ENCODE measurements around the gene CDC7.

CDC7 gene

GRCh38 chr1:91552091-91552490 lies 51.4 kb downstream of the CDC7 start:
- H3K4me1 ChIP-seq (ENCODE audit: low read length) = no peaks in the 10 kb centered on the region
- H3K4me2 ChIP-seq (ENCODE audit: low read depth, low read length) = no peak overlapping the region
- no peak for TF ChIP-seq EZH2phosphoT487 (IDR thresholded peaks at IDR 0.05; ENCODE audit: low read length)
- no peak for TF ChIP-seq EZH2 (optimal IDR thresholded peaks at IDR 0.05; ENCODE audit: low read depth, low read length)
- no peak for TF ChIP-seq CTCF (IDR thresholded peaks at IDR 0.05; ENCODE audit: low read length)
- H3K27me3 ChIP-seq (replicated peaks; ENCODE audit: insufficient read depth, low read length) = no peaks in the 10 kb centered on the region
- H3K36me3 ChIP-seq (replicated peaks; ENCODE audit: insufficient read depth, low read length) = no peaks in the 10 kb centered on the region
- H3F3A ChIP-seq (ENCODE audit: insufficient read depth, low read length) = no peaks in the 10 kb centered on the region
- H3K27ac ChIP-seq (ENCODE audit: low read length) = no peak overlapping the region
- H2AFZ ChIP-seq (ENCODE audit: low read length) = no peak overlapping the region
- no peaks in the 10 kb centered on the region for H4K20me1 ChIP-seq (ENCODE audit: insufficient read depth, low read length)
- no peaks in the 10 kb centered on the region for H3K9me2 ChIP-seq (replicated peaks; ENCODE audit: insufficient read depth, low read length)
- H3K9ac ChIP-seq (ENCODE audit: low read length) = no peak overlapping the region
- no peaks in the 10 kb centered on the region for H3K9me3 ChIP-seq (replicated peaks; ENCODE audit: insufficient read depth, low read length)
- no peaks in the 10 kb centered on the region for H3K79me2 ChIP-seq (ENCODE audit: low read length)
- no peak overlapping the region for H3K4me3 ChIP-seq (ENCODE audit: low read length)
- no peak for DNase-seq

- Histone ChIP-seq H3K4me1 (ENCODE audit: low read length) (no peaks in the 10 kb centered on the region), H3K9me3 (replicated peaks; ENCODE audit: insufficient read depth, low read length) (no peaks in the 10 kb centered on the region), H3K27ac (ENCODE audit: low read length) (no peak overlapping the region), H4K20me1 (ENCODE audit: insufficient read depth, low read length) (no peaks in the 10 kb centered on the region), H3K4me2 (ENCODE audit: low read depth, low read length) (no peak overlapping the region), H3K36me3 (replicated peaks; ENCODE audit: insufficient read depth, low read length) (no peaks in the 10 kb centered on the region), H3F3A (ENCODE audit: insufficient read depth, low read length) (no peaks in the 10 kb centered on the region), H3K9ac (ENCODE audit: low read length) (no peak overlapping the region), H3K79me2 (ENCODE audit: low read length) (no peaks in the 10 kb centered on the region), H3K9me2 (replicated peaks; ENCODE audit: insufficient read depth, low read length) (no peaks in the 10 kb centered on the region), H3K4me3 (ENCODE audit: low read length) (no peak overlapping the region), H2AFZ (ENCODE audit: low read length) (no peak overlapping the region), H3K27me3 (replicated peaks; ENCODE audit: insufficient read depth, low read length) (no peaks in the 10 kb centered on the region)
- no peak for TF ChIP-seq EZH2phosphoT487 (IDR thresholded peaks at IDR 0.05; ENCODE audit: low read length)
- TF ChIP-seq CTCF (IDR thresholded peaks at IDR 0.05; ENCODE audit: low read length) = no peak
- TF ChIP-seq EZH2 (optimal IDR thresholded peaks at IDR 0.05; ENCODE audit: low read depth, low read length) = no peak
- no peak for DNase-seq
Observed at GRCh38 chr1:91552596-91552995, 51.9 kb downstream of the CDC7 start.

- Histone ChIP-seq H3F3A (ENCODE audit: insufficient read depth, low read length) (no peaks in the 10 kb centered on the region), H3K4me2 (ENCODE audit: low read depth, low read length) (no peak overlapping the region), H3K4me3 (ENCODE audit: low read length) (no peak overlapping the region), H3K27me3 (replicated peaks; ENCODE audit: insufficient read depth, low read length) (no peaks in the 10 kb centered on the region), H3K9me2 (replicated peaks; ENCODE audit: insufficient read depth, low read length) (no peaks in the 10 kb centered on the region), H3K79me2 (ENCODE audit: low read length) (no peaks in the 10 kb centered on the region), H2AFZ (ENCODE audit: low read length) (no peak overlapping the region), H4K20me1 (ENCODE audit: insufficient read depth, low read length) (no peaks in the 10 kb centered on the region), H3K9ac (ENCODE audit: low read length) (no peak overlapping the region), H3K27ac (ENCODE audit: low read length) (no peak overlapping the region), H3K9me3 (replicated peaks; ENCODE audit: insufficient read depth, low read length) (no peaks in the 10 kb centered on the region), H3K36me3 (replicated peaks; ENCODE audit: insufficient read depth, low read length) (no peaks in the 10 kb centered on the region), H3K4me1 (ENCODE audit: low read length) (no peaks in the 10 kb centered on the region)
- DNase-seq = no peak
- TF ChIP-seq CTCF (IDR thresholded peaks at IDR 0.05; ENCODE audit: low read length) (no peak), EZH2 (optimal IDR thresholded peaks at IDR 0.05; ENCODE audit: low read depth, low read length) (no peak)
Observed at GRCh38 chr1:91553177-91553591, 52.5 kb downstream of the CDC7 start.
